GM23248 (cell line): ENCODE measurements around the gene SHROOM4.

ENCODE experiments used
- EZH2 ChIP-seq: fragments of 200-600 bp; sonication (generic); IDR thresholded peaks from 2 replicates; pipeline ENCODE4 v1.6.1; 2018; ENCODE audit warnings: antibody characterized with exemption, mild to moderate bottlenecking; ENCODE audit not compliant: insufficient read depth, poor library complexity, severe bottlenecking
- EZH2phosphoT487 ChIP-seq: fragments of 200-600 bp; sonication (generic); IDR thresholded peaks from 2 replicates; pipeline ENCODE4 v1.6.1; 2018; ENCODE audit warnings: antibody characterized with exemption, moderate library complexity, mild to moderate bottlenecking, low read depth; ENCODE audit not compliant: insufficient read depth

- TF ChIP-seq EZH2 = no peak
- no peak for TF ChIP-seq EZH2phosphoT487
These were observed 234.0 kb downstream of the SHROOM4 start for GRCh38 chrX:50579955-50580354.
